Thymus (tissue), 11 donors: Measurements from ENCODE around the gene IZUMO4. TPM values are rescaled to one million over a fixed set of nuclear protein-coding genes. Genes with fewer than 3 reads are reported as not detected.
"Not testable (repeated sequence)": the region's sequence is repeated elsewhere in the genome, so short reads cannot be mapped to it uniquely, and the experiment has no call there.

Source experiments
- DNase-seq, 9 donors: peaks; one replicate each; pipeline ENCODE4 v3.0.0-alpha.2; 2013; ENCODE audit warnings: low spot score in 9 of 9, low read depth in 6 of 9, missing footprints in 1 of 9
- H3K27ac ChIP-seq, 2 donors: one replicate each; pipeline ENCODE4 v1.5.1; 2013; ENCODE audit warnings: control low read depth in 1 of 2, low read depth in 1 of 2, low read length in 1 of 2, mild to moderate bottlenecking in 1 of 2, moderate library complexity in 1 of 2
- H3K27me3 ChIP-seq, 2 donors: one replicate each; pipeline ENCODE4 v1.5.1; 2013; ENCODE audit warnings: low read length in 1 of 2; ENCODE audit not compliant: control insufficient read depth in 2 of 2, insufficient read depth in 1 of 2
- H3K36me3 ChIP-seq, 2 donors: one replicate each; pipeline ENCODE4 v1.5.1; 2013; ENCODE audit warnings: low read length in 1 of 2, mild to moderate bottlenecking in 1 of 2, moderate library complexity in 1 of 2; ENCODE audit not compliant: control insufficient read depth in 2 of 2, insufficient read depth in 2 of 2
- H3K4me1 ChIP-seq, 2 donors: one replicate each; pipeline ENCODE4 v1.5.1; 2013; ENCODE audit warnings: low read length in 2 of 2; ENCODE audit not compliant: control insufficient read depth in 2 of 2, insufficient read depth in 2 of 2
- H3K4me3 ChIP-seq, 2 donors: one replicate each; pipeline ENCODE4 v1.5.1; 2013; ENCODE audit warnings: low read length in 2 of 2, control low read depth in 1 of 2, mild to moderate bottlenecking in 1 of 2
- H3K9me3 ChIP-seq, 2 donors: one replicate each; pipeline ENCODE4 v1.5.1; 2013; ENCODE audit warnings: low read length in 1 of 2, mild to moderate bottlenecking in 1 of 2; ENCODE audit not compliant: control insufficient read depth in 2 of 2, insufficient read depth in 1 of 2
- WGBS: extraction: QIAGEN DNeasy Blood & Tissue Kit; methylation state at CpG from one replicate; pipeline ENCODE4 v1.1.7; 2013; 5-methylcytosine and 5-hydroxymethylcytosine counted together
- polyA plus RNA-seq: library from polyadenylated mRNA; stranded (reverse); fragments of 200-250 nt; gene quantifications from one replicate; pipeline ENCODE4 v1.2.3, GENCODE V29; 2013
- total RNA-seq: library from RNA; stranded (reverse); fragments of 120-200 nt; gene quantifications from one replicate; pipeline ENCODE4 v1.2.4, GENCODE V29; 2013
- donor health status: healthy.

The IZUMO4 gene
- total and polyA plus RNA-seq, 2 donors = 5.1 to 37.8 TPM

DNA sequence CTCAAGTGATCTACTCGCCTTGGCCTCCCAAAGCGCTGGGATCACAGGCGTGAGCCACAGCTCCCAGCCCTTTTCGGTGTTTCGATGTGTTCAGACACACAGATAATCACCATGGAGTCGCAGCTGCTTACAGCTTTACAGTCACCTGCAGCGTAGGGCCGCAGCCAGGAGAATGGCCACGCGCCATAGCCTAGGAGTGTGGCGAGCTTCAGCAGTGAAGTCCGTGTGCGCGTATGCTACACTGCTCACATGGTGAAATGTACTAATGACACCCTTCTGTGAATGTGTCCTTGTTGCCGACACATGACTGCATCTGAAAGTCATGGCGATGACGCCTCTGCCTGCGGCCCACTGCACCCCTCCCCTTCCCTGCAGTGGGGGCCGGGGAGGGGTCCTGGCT is 31.0 kb downstream of the IZUMO4 start:
- H3K27ac ChIP-seq = no peak overlapping the region
- no peaks in the 10 kb centered on the region for H3K27me3 ChIP-seq
- no peaks in the 10 kb centered on the region for H3K4me1 ChIP-seq
- no peak for DNase-seq
- 90% methylated on average over 19 of the region's 19 CpGs for WGBS
- H3K36me3 ChIP-seq = peaks cover 75 to 81% of the 10 kb centered on the region in 2 donors
- no peak overlapping the region for H3K4me3 ChIP-seq
- peaks cover 0 to 5% of the 10 kb centered on the region in 2 donors for H3K9me3 ChIP-seq

GRCh38 chr19:2128252-2128651 is 31.5 kb downstream of the IZUMO4 start:
- H3K9me3 ChIP-seq, H3K4me3 ChIP-seq, H3K27ac ChIP-seq, DNase-seq, H3K4me1 ChIP-seq, H3K27me3 ChIP-seq: not testable (repeated sequence)
- peaks cover 75 to 80% of the 10 kb centered on the region in 2 donors for H3K36me3 ChIP-seq
- 89% methylated on average over 28 of the region's 34 CpGs for WGBS

- H3K36me3 ChIP-seq = peaks cover 69 to 72% of the 10 kb centered on the region in 2 donors
- H3K27me3 ChIP-seq = no peaks in the 10 kb centered on the region
- H3K9me3 ChIP-seq = peaks cover 0 to 5% of the 10 kb centered on the region in 2 donors
- 98% methylated on average over 21 of the region's 21 CpGs for WGBS
- DNase-seq = no peak
- no peak overlapping the region for H3K27ac ChIP-seq
- H3K4me1 ChIP-seq = no peaks in the 10 kb centered on the region
- H3K4me3 ChIP-seq = no peak overlapping the region
Observed at GRCh38 chr19:2129022-2129421, 32.3 kb downstream of the IZUMO4 start.

- Histone ChIP-seq H3K4me1 (no peaks in the 10 kb centered on the region), H3K36me3 (peaks cover 66 to 68% of the 10 kb centered on the region in 2 donors), H3K27ac (no peak overlapping the region), H3K4me3 (no peak overlapping the region), H3K27me3 (no peaks in the 10 kb centered on the region), H3K9me3 (peaks cover 0 to 5% of the 10 kb centered on the region in 2 donors)
- no peak for DNase-seq
- 98% methylated on average over 11 of the region's 11 CpGs for WGBS
Observed at GRCh38 chr19:2129486-2129885, 32.8 kb downstream of the IZUMO4 start.

GRCh38 chr19:2129892-2130770 is 33.4 kb downstream of the IZUMO4 start:
- H3K36me3 ChIP-seq = peaks cover 65 to 66% of the 10 kb centered on the region in 2 donors
- no peaks in the 10 kb centered on the region for H3K27me3 ChIP-seq
- DNase-seq = no peak
- H3K4me1 ChIP-seq = no peaks in the 10 kb centered on the region
- H3K9me3 ChIP-seq = peaks cover 0 to 5% of the 10 kb centered on the region in 2 donors
- no peak overlapping the region for H3K4me3 ChIP-seq
- WGBS = 97% methylated on average over 28 of the region's 28 CpGs
- H3K27ac ChIP-seq = no peak overlapping the region

DNA sequence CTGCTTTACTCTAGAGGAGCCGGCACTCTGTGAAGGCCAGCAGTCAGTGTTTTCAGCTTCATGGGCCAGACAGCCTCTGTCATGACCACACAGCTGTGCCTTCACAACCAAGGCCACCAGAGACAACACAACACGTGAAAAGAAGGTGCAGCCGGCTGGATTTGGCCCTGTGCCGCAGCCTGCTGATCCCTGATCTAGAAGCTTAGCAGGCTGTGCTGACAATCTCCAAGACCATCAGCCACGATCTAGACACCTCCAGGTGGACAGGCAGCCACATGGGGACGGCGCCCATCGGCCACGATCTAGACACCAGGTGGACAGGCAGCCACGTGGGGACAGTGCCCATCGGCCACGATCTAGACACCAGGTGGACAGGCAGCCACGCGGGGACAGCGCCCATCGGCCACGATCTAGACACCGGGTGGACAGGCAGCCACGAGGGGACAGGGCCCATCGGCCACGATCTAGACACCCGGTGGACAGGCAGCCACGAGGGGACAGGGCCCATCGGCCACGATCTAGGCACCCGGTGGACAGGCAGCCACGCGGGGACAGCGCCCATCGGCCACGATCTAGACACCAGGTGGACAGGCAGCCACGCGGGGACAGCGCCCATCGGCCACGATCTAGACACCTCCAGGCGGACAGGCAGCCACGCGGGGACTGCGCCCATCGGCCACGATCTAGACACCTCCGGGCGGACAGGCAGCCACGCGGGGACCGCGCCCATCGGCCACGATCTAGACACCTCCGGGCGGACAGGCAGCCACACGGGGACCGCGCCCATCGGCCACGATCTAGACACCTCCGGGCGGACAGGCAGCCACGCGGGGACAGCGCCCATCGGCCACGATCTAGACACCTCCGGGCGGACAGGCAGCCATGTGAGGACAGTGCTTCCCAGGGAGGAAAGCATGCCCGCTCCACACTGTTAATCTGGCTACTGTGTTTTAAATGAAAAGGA is 34.6 kb downstream of the IZUMO4 start:
- H3K9me3 ChIP-seq, DNase-seq, H3K4me1 ChIP-seq, H3K27ac ChIP-seq, H3K4me3 ChIP-seq, H3K27me3 ChIP-seq: not testable (repeated sequence)
- 94% methylated on average over 67 of the region's 67 CpGs for WGBS
- peaks cover 65 to 70% of the 10 kb centered on the region in 2 donors for H3K36me3 ChIP-seq

DNA sequence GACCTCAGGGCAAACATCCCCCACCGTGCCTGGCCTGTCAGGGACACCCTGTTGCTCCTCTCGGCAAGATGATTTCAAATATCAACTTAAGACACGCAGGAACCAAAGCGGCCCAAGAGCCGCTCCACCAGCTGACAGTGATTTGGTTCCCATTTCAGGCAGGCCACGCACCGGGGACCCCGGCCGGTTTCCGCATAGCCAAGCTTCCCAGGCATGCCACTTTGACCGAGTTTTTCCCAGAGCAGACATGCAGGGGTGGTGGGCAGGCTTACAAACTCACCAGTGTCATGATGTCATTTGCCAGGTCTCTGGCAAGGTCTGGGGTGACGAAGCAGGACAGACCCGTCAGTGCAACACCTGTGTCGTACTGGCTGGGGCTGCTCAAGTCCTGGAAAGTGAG is 35.5 kb downstream of the IZUMO4 start:
- Histone ChIP-seq H3K27ac (no peak overlapping the region), H3K4me1 (no peaks in the 10 kb centered on the region), H3K4me3 (no peak overlapping the region), H3K27me3 (no peaks in the 10 kb centered on the region), H3K36me3 (peaks cover 69 to 71% of the 10 kb centered on the region in 2 donors), H3K9me3 (peaks cover 0 to 5% of the 10 kb centered on the region in 2 donors)
- DNase-seq = no peak
- WGBS = 98% methylated on average over 14 of the region's 14 CpGs

GRCh38 chr19:2132731-2133490 is 36.2 kb downstream of the IZUMO4 start:
- H3K9me3 ChIP-seq = peaks cover 0 to 5% of the 10 kb centered on the region in 2 donors
- no peaks in the 10 kb centered on the region for H3K4me1 ChIP-seq
- no peak overlapping the region for H3K27ac ChIP-seq
- no peak overlapping the region for H3K4me3 ChIP-seq
- no peak for DNase-seq
- peaks cover 69% of the 10 kb centered on the region in 2 donors for H3K36me3 ChIP-seq
- 97% methylated on average over 19 of the region's 19 CpGs for whole genome bisulfite sequencing
- no peaks in the 10 kb centered on the region for H3K27me3 ChIP-seq
